Measurements from ENCODE around the gene SLC25A45. TPM values are rescaled to one million over a fixed set of nuclear protein-coding genes. Genes with fewer than 3 reads are reported as not detected.

The SLC25A45 gene
- total and polyA plus RNA-seq, 8 donors = 16.2 to 58.2 (median 34.7) TPM

DNA sequence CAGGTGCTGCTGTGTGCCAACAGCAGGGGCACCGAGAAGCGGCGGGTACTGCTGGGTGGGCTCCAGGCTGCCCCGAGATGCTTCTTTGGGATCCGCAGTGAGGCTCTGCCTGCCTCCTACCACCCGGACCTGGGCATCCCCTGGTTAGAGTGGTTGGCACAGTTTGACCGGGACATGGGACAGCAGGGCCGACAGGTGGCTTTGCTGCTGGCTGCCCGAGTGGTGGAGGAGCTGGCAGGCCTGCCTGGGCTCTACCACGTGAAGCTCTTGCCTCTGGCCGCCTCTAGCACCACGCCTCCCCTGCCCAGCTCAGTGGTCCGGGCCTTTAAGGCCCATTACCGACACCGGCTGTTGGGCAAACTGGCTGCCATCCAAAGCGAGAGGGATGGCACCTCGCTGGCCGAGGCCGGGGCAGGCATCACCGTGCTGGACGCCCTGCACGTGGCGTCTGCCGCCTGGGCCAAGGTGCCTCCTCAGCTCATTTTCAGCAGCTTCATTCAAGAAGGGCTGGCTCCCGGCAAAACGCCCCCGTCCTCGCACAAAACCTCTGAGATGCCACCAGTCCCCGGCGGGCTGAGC lies 26.0 kb downstream of the SLC25A45 start:
- FAIRE-seq (no peak), ATAC-seq (no peak), DNase-seq (peak in 1 of 6 donors; percentile 81)
- intact Hi-C loops (cut with DNase I) = loop anchor here in 1 of 3 donors (5.0 to 10.0 kb wide), 2 partner anchors 108 to 161 kb away; no protein-coding TSS in a partner anchor
- Histone ChIP-seq H3K4me3 (no peak overlapping the region), H3K9me3 (no peaks in the 10 kb centered on the region), H3K36me3 (peaks cover 0 to 8% (median 6%) of the 10 kb centered on the region in 3 donors), H3K4me1 (peaks cover 0 to 8% (median 5%) of the 10 kb centered on the region in 3 donors), H3K27me3 (no peaks in the 10 kb centered on the region), H3K27ac (no peak overlapping the region)
- TF ChIP-seq CTCF (IDR thresholded peaks at IDR 0.05) = no peak
- WGBS, 2 donors = 88 to 93% methylated on average over 30 of the region's 30 CpGs

GRCh38 chr11:65355776-65356393 lies 26.6 kb downstream of the SLC25A45 start:
- TF ChIP-seq CTCF (IDR thresholded peaks at IDR 0.05) = no peak
- WGBS, 2 donors = 48 to 67% methylated on average over 34 to 35 of the region's 35 CpGs
- H3K27ac ChIP-seq = no peak overlapping the region
- H3K27me3 ChIP-seq = no peaks in the 10 kb centered on the region
- H3K36me3 ChIP-seq = peaks cover 0 to 14% (median 12%) of the 10 kb centered on the region in 3 donors
- H3K9me3 ChIP-seq = no peaks in the 10 kb centered on the region
- ATAC-seq (no peak), DNase-seq (peak in 1 of 6 donors; percentile 79), FAIRE-seq (no peak)
- peaks cover 0 to 8% (median 5%) of the 10 kb centered on the region in 3 donors for H3K4me1 ChIP-seq
- intact Hi-C loops (cut with DNase I) = loop anchor here in 1 of 3 donors (5.0 to 10.0 kb wide), 2 partner anchors 109 to 161 kb away; no protein-coding TSS in a partner anchor
- peak overlapping the region in 2 of 4 donors; percentile 56 to 88 for H3K4me3 ChIP-seq

GRCh38 chr11:65355013-65355775 lies 27.3 kb downstream of the SLC25A45 start:
- H3K4me1 ChIP-seq = peaks cover 0 to 8% (median 5%) of the 10 kb centered on the region in 3 donors
- TF ChIP-seq CTCF (IDR thresholded peaks at IDR 0.05) = no peak
- peaks cover 0 to 18% (median 15%) of the 10 kb centered on the region in 3 donors for H3K36me3 ChIP-seq
- H3K9me3 ChIP-seq = no peaks in the 10 kb centered on the region
- FAIRE-seq (no peak), ATAC-seq (peak; percentile 22 to 32 (median 24)), DNase-seq (peak in 4 of 6 donors; percentile 55 to 81 (median 68))
- no peak overlapping the region for H3K27ac ChIP-seq
- intact Hi-C loops (cut with DNase I) = loop anchor here in 1 of 3 donors (5.0 to 10.0 kb wide), 2 partner anchors 110 to 162 kb away; no protein-coding TSS in a partner anchor
- no peaks in the 10 kb centered on the region for H3K27me3 ChIP-seq
- peak overlapping the region; percentile 52 to 88 (median 70) for H3K4me3 ChIP-seq
- 4% methylated on average over 40 to 47 of the region's 47 CpGs for WGBS, 2 donors

DNA sequence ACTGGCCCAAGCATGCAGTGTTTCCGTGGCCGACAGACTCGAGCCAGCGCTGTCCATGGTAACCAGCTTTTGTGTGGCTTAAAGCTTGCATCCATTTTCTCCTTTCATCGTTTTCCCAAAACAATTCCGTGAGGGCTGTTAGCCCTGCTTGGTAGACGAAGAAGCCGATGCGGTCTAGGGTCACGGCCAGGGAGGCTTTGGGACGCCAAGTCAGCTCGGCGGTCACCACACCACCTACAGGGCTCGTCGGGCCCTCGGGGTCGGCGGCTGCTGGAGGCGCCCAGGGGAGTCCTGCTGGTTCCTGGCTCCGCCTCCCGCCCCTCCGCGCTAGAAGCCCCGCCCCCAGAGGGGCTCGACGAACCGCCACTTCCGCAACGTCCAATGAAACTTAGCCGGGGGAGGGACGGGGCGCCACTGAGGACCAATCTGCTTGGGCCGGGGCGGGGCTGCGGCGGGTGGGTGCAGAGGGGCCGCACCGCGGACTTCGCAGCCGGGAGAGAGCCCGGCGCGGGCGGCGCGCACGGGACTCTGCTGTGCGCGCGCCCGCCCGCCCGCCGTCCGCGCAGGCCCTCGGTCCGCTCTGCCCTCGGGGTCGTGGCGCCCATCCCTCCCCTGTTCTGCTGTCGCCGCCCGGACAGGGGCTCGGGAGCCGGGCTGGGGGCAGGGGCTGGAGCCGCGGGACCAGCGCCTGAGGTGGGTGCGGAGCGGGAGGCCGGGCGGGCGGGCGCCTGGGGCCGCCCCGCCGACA lies 28.0 kb downstream of the SLC25A45 start, which contains the start of gene TIGD3:
Gene TIGD3 (plus strand): TSS at position 487 of the 748 bp plus-strand sequence. CDS start 1,058 bp downstream, outside the sequence.
- peak; percentile 97 to 99 (median 98) for DNase-seq
- 0 to 1% methylated on average over 42 to 79 of the region's 79 CpGs for WGBS, 2 donors
- ATAC-seq = peak; percentile 94 to 96 (median 96)
- no peak for TF ChIP-seq CTCF (IDR thresholded peaks at IDR 0.05)
- Histone ChIP-seq H3K27me3 (no peaks in the 10 kb centered on the region), H3K36me3 (peaks cover 0 to 21% (median 18%) of the 10 kb centered on the region in 3 donors), H3K9me3 (no peaks in the 10 kb centered on the region), H3K4me3 (peak within 1 kb of the TSS; percentile 52 to 88 (median 70)), H3K27ac (peak within 1 kb of the TSS in 3 of 4 donors; percentile 23 to 56 (median 29)), H3K4me1 (peaks cover 0 to 8% (median 5%) of the 10 kb centered on the region in 3 donors)
- intact Hi-C loops (cut with DNase I) = loop anchor here in 1 of 3 donors (5.0 to 10.0 kb wide), 2 partner anchors 110 to 163 kb away; no protein-coding TSS in a partner anchor
- no peak for FAIRE-seq
